ENCODE data around the gene CABCOCO1. TPM values are rescaled to one million over a fixed set of nuclear protein-coding genes. Genes with fewer than 3 reads are reported as not detected.

CABCOCO1 gene
- polyA plus RNA-seq, 4 donors, result 2.2 to 5.5 (median 3.4) TPM

DNA sequence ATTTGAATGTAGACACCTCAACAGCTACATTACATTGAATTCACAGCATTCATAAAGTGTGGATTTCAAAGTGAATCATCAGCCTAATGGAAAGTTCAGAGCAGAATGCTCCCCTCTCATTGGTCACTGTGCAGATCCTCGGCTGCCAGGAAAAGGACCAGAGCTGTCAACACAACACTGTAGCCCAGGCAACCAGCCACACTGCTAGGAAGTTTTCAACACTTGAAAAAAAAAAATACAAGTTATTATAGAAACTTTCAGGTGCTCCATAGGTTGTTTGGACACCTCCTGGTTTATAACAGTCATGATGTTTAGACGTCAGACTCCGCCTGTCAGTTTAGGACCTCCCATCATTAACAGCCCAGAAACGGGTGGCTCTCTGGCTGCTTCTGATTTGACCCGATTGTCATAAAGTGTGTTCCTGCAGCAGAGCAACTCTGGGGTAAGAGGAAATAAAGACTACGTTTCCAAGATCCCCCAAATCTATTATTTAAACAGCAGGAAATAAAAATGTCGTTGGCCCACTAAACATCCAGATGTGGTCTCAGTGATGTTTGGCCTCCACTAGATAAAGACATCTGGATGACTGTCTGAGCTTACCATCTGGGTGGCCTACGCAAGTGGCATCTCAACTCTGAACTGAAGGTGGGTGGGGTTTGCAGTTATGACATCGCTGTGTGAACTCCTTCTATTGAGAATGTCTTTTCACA lies 117.4 kb downstream of the CABCOCO1 start:
- DNase-seq (ENCODE audit: low read depth in 4 of 4, low spot score in 3 of 4), result no peak

DNA sequence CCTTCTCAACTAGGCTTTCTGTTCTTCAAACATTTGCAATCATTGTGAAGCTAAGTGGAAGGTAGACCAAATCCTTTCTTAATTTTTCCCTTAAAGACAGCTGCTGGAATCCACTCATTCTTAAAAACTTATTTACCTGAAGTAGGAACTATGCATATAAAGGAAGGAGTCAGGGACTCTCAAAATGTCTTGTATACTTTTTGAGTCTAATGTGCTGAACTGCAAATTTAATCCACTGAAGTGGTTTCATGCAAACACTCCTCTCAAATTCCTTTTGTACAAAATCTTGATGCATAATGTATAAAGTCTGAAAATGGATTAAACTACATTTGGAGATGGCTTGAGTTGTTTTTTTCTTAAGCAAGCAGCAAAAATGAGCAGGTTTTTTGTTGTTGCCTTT lies 118.0 kb downstream of the CABCOCO1 start:
- DNase-seq (ENCODE audit: low read depth in 4 of 4, low spot score in 3 of 4), result no peak

GRCh38 chr10:61781969-61782403 lies 119.3 kb downstream of the CABCOCO1 start:
- DNase-seq (ENCODE audit: low read depth in 4 of 4, low spot score in 3 of 4), result no peak

DNA sequence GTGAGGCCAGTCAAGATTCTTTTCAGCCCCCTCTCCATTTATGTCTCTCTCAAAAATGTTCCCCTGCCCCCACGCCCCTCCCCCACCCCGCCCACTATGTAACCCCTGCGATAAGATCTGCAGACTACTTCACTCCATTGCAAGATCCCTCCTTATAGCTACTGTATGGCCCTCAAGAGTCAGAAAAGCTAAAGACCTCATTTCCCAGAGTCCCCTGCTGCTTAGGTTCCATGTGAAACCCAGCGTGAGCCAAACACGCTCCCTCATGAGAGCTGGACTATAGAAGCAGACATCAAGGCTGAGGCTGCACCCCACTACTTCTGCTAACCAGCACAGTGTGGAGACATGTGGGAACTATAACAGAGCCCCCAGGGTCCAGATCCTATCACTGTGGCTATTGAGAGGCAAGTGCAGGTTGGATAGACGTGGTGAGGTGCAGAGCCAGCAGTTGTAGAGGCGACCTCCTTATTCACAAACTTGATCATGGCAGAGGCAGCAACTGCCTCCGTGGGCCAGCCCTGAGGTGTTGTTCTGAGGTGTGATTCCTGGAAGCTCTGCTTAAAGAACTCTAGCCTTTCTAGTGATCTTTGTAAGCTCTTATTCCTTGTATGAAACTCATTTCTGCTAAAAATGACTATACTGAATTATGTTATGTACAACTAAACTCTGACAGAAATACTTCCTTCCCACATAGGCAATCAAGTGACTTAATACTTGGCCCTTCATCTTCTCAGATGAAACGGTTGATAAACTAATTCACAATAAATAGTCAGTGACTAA lies 121.8 kb downstream of the CABCOCO1 start:
- no peak for DNase-seq (ENCODE audit: low read depth in 4 of 4, low spot score in 3 of 4)

DNA sequence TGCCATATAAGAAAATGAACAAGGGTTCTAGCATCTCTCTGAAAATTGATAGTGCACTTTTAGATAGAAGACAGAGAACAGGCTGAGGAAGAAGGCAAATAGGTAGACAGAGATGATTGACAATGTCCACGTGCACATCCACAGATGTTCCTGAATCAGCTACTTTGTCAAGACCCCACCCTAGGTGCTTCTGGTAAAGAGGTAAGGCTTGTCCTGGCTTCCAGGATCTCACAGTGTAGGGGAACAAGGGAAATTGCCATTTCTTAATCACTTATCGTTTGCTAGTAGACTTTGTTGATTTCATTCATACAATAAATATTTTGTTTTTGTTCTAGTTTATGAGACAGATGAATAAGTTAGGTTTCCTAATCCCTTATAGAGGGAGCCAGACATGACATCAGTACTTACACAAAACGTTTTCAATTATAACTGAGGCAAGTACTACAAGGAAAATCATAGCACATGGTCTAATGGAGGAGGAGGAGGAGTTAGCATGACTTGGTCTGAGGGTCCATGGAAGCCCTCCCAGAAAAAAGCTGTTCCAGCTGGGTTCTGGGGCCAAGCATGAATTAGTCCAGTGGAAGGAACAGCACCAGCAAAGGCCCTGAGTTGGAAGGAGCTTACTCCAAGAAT lies 122.9 kb downstream of the CABCOCO1 start:
- no peak for DNase-seq (ENCODE audit: low read depth in 4 of 4, low spot score in 3 of 4)

- no peak for DNase-seq (ENCODE audit: low read depth in 4 of 4, low spot score in 3 of 4)
Measured at GRCh38 chr10:61786728-61787127, 124.0 kb downstream of the CABCOCO1 start.

DNA sequence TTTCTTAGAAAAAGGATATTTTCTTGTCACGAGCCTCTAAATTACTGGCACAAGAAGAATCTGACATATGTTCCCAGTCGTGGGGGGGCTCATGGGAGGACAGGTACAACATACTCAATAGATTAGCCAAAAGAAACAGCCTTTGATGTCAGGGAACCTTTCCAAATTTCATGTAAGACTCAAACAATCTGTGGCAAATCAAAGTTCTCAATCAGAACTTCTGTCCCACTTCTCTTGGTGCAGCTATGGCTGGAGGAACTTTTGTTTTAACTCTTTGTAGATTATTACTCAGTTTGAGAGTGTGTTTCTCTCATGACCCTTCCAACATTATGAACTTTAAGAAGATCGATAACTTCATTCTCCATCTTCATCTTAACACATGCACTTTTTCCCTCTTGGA lies 124.4 kb downstream of the CABCOCO1 start:
- no peak for DNase-seq (ENCODE audit: low read depth in 4 of 4, low spot score in 3 of 4)

GRCh38 chr10:61789031-61789430 lies 126.3 kb downstream of the CABCOCO1 start:
- no peak for DNase-seq (ENCODE audit: low read depth in 4 of 4, low spot score in 3 of 4)

- no peak for DNase-seq (ENCODE audit: low read depth in 4 of 4, low spot score in 3 of 4)
Measured at GRCh38 chr10:61791216-61791615, 128.5 kb downstream of the CABCOCO1 start.

DNA sequence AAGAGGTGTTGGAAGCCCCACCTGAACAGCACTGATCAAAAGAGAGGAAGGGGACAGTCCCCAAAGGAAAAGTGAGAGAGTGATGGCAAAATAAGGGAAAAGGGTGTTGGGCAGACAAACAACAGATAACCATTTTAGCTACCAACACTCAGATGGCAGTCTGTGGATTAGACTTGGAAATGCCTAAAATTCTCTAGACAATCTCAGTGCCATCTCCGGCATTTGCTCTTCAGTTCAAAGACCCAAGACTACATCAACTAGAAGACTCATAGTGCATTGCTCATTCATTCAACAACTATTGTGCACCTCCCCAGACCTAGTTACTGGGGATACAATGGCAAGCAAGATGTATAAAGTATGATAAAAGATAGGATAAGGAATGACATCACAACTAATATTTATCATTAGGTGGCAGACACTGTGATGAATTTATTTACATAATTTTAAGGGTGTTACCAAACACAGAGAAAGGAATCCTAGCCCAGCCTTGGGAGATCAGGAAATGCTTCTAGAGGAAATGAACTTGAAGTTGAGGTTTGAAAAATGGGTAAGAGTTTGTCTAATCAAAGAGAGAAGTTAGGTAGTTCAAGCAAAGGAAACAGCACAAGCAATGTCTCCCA lies 129.5 kb downstream of the CABCOCO1 start:
- DNase-seq (ENCODE audit: low read depth in 4 of 4, low spot score in 3 of 4), result no peak

- DNase-seq (ENCODE audit: low read depth in 4 of 4, low spot score in 3 of 4), result no peak
Measured at GRCh38 chr10:61792921-61793320, 130.2 kb downstream of the CABCOCO1 start.

DNA sequence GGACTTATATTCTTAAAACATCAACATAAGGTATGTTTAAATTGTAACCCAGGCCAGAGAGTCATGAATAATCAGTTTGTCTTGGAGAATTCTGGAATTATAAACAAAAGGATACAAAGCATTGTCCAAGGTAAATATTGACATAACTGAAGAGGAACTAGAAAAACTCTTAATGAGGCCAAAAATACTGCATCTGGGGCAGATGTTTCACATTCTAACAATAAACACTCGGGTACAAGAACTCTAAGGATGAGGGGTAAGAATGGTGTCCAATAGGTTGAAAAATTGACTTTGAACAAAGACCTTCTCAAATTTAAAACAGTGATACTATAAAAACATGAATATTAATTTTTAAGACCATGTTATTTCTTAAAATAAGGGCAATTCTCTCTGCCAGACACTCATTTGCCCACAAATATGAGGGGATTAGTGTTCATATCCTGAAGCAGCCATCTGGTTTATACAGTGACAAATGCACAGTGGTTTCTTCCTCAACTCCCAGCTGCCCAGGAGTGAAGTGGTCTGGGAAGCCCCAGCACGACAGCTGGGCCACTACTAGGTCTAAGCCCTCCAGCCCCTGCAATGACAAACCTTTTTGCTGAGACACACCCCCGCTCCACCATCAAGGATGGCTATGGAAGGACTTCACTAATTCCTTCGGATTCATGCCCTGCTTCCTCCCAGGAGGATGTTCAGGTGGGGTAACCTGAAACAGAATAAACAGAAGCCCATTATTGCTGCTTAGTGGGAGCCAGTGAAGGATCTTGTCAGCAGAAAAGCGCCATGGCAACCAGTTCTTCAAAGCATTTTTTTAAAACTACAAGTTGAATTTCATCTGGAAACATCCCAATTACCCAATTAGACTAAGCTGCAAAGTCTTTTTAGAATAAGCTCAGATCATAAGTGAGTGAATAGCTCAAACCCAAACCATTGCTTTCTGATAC lies 131.3 kb downstream of the CABCOCO1 start:
- DNase-seq (ENCODE audit: low read depth in 4 of 4, low spot score in 3 of 4), result peak in 1 of 4 donors; percentile 29

GRCh38 chr10:61795147-61795546 lies 132.4 kb downstream of the CABCOCO1 start:
- no peak for DNase-seq (ENCODE audit: low read depth in 4 of 4, low spot score in 3 of 4)

DNA sequence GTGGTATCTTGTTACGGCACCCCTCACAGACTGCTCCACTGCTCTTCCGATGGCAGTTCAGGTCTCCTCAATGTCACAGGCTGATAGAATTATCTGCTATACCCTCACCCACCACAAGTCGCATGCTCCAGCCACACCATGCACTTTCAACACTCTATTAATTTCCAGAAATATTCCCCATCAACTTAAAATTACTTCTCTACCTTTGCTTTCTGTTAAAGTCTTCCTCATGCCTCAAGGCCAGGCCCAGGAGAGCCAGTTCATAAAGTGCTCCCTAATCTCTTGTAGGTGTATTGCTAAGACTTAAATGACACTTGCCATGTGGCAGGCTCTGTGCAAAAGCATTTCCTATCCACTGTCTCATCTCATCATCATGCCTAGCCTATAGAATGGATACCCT lies 132.8 kb downstream of the CABCOCO1 start:
- DNase-seq (ENCODE audit: low read depth in 4 of 4, low spot score in 3 of 4), result no peak

GRCh38 chr10:61796785-61797184 lies 134.1 kb downstream of the CABCOCO1 start:
- DNase-seq (ENCODE audit: low read depth in 4 of 4, low spot score in 3 of 4), result no peak

DNA sequence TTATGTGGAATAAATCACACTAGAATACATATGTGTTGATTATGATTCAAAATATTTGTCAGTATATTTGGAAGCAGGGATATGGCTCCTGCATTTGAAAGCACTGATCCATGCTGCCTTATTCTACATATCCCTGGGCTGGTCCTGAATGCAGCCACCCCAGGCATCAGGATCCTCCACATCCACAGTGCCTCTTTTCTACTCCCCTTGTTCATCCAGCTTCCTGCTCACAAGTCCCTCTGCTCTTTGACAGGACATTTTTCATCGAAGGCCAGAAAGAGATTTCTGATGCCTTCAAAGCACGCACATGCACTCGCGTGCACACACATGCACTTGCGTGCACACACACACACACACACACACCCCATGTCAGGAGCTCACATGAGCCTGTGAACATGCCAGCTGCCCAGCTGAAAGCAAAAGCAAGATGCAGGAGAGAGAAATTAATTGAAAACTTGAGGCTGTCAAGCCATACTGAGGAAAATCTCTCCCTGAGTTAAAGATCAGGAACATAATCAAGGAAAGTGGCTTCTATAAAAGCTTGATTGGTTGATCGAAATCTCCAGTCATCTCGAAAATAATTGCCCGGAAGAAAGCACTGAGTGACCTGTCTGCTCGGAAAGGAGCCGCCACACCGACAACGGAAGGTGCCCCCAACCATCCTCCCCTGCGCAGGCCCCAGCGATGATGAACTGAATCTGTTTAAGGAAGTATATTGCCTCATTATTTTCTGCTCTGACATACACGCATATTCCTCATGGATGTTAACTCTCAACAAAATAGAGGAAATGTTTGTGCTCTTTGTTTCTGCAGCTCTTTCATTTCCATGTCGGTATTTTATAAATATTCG lies 134.8 kb downstream of the CABCOCO1 start:
- DNase-seq (ENCODE audit: low read depth in 4 of 4, low spot score in 3 of 4), result no peak

DNA sequence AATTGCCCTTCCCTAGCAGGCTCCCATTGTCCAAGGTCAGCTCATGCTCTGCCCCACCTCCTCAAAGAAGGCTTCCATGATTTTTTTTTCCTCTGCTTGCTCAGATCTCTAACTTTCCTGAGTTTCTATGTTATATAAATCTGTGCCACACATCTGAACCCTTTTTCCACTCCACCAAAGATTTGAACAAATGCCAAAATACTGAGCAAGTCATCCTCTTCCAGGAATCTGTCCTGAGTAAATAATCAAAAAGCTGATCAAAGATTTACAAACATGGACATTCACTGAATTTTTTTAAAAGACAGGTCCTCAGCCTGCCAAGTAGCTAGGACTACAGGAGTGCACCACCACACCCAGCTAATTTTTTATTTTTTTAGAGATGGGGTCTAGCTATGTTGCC lies 136.0 kb downstream of the CABCOCO1 start:
- no peak for DNase-seq (ENCODE audit: low read depth in 4 of 4, low spot score in 3 of 4)

- no peak for DNase-seq (ENCODE audit: low read depth in 4 of 4, low spot score in 3 of 4)
Measured at GRCh38 chr10:61801484-61801883, 138.8 kb downstream of the CABCOCO1 start.

- no peak for DNase-seq (ENCODE audit: low read depth in 4 of 4, low spot score in 3 of 4)
Measured at GRCh38 chr10:61803269-61803668, 140.5 kb downstream of the CABCOCO1 start.
